Measurements from ENCODE around the gene KIR2DL1.
"Not testable (repeated sequence)": the region's sequence is repeated elsewhere in the genome, so short reads cannot be mapped to it uniquely, and the experiment has no call there.

Gene KIR2DL1

DNA sequence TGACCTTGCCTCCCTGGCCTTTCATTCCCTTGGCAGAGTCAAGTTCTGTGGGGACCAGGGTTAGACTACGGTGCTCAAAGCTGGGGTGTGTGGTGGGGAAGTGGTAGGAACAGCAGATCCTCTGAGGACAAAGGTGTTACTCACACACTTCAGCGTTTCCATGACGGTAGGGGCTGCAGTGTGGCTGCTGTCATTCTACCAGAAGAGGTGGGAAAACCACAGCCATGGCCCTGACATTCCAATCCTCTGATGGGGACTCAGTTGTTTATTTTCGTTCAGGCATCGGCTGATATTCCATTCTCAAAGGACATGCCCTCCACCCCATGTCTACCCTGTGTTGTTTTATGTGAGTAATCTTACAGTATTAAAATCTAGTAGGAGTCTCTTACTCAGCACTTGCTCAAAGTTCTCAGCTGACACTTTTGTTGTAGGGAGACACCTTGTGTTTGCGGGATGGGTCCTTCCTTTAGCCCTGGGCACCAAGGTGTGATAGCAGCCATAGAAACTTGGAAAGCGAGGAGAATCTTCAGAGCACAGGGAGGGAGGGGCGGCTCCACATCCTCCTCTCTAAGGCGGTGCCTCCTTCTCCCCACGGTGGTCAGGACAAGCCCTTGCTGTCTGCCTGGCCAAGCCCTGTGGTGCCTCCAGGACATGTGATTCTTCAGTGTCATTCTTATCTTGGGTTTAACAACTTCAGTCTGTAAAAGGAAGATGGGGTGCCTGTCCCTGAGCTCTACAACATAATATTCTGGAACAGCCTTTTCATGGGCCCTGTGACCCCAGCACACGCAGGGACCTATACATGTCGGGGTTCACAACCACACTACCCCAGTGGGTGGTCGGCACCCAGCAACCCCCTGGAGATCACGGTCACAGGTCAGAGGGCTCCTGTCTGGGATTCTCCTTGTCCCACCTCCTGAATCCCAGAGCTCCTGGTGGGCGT lies 1.7 kb downstream of the KIR2DL1 start:
- DNase-seq (ENCODE audit: low read depth in 2 of 2), result not testable (repeated sequence)

- not testable (repeated sequence) for DNase-seq (ENCODE audit: low read depth in 2 of 2)
Measured at GRCh38 chr19:54772666-54773065, 3.1 kb downstream of the KIR2DL1 start.

DNA sequence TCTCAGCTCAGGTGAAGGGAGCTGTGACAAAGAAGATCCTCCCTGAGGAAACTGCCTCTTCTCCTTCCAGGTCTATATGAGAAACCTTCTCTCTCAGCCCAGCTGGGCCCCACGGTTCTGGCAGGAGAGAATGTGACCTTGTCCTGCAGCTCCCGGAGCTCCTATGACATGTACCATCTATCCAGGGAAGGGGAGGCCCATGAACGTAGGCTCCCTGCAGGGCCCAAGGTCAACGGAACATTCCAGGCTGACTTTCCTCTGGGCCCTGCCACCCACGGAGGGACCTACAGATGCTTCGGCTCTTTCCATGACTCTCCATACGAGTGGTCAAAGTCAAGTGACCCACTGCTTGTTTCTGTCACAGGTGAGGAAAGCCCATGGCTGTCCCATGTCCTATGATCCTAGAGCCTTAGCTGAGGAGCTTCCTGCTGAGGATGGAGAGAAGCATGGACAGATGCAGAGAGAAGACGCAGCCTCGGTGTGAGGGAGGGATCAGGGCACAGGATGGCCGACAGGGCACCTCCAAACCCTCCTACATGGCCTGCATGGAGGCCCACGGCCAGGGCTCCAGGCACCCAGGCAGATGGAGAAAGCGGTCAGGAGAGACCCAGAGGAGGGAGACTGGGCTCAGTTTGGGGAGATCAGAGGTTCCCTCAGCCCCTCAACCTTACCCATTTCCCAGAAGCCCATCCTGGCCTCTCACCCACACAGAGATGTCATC lies 5.7 kb downstream of the KIR2DL1 start:
- DNase-seq (ENCODE audit: low read depth in 2 of 2), result not testable (repeated sequence)

GRCh38 chr19:54775830-54776229 lies 6.2 kb downstream of the KIR2DL1 start:
- DNase-seq (ENCODE audit: low read depth in 2 of 2), result not testable (repeated sequence)

- DNase-seq (ENCODE audit: low read depth in 2 of 2), result not testable (repeated sequence)
Measured at GRCh38 chr19:54777851-54778250, 8.3 kb downstream of the KIR2DL1 start.

GRCh38 chr19:54778896-54779295 lies 9.3 kb downstream of the KIR2DL1 start:
- DNase-seq (ENCODE audit: low read depth in 2 of 2), result not testable (repeated sequence)

DNA sequence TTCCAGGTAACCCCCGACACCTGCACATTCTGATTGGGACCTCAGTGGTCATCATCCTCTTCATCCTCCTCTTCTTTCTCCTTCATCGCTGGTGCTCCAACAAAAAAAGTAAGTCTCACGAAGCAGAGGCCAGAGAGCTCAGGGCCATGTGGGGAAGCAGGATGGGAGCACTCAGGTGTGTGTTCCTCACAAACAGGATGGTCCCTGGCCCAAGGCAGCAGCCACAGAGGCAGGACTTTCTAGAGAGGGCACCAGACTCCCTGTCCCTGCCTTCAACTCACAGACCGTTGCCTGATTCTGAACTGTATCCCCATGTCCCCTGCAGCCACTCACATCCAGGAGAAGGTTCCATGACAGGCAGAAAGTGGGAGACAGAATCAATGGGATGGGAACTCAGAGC lies 13.3 kb downstream of the KIR2DL1 start:
- DNase-seq (ENCODE audit: low read depth in 2 of 2), result not testable (repeated sequence)

DNA sequence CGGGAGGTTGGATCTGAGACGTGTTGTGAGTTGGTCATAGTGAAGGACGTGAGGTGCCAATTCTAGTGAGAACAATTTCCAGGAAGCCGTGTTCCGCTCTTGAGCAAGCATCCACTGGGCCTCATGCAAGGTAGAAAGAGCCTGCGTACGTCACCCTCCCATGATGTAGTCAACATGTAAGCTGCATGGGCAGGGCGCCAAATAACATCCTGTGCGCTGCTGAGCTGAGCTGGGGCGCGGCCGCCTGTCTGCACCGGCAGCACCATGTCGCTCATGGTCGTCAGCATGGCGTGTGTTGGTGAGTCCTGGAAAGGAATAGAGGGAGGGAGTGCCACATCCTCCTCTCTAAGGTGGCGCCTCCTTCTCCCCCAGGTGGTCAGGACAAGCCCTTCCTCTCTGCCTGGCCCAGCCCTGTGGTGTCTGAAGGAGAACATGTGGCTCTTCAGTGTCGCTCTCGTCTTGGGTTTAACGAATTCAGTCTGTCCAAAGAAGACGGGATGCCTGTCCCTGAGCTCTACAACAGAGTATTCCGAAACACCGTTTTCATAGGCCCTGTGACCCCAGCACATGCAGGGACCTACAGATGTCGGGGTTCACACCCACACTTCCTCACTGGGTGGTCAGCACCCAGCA lies 16.6 kb downstream of the KIR2DL1 start:
- not testable (repeated sequence) for DNase-seq (ENCODE audit: low read depth in 2 of 2)

- not testable (repeated sequence) for DNase-seq (ENCODE audit: low read depth in 2 of 2)
Measured at GRCh38 chr19:54788154-54788553, 18.6 kb downstream of the KIR2DL1 start.

DNA sequence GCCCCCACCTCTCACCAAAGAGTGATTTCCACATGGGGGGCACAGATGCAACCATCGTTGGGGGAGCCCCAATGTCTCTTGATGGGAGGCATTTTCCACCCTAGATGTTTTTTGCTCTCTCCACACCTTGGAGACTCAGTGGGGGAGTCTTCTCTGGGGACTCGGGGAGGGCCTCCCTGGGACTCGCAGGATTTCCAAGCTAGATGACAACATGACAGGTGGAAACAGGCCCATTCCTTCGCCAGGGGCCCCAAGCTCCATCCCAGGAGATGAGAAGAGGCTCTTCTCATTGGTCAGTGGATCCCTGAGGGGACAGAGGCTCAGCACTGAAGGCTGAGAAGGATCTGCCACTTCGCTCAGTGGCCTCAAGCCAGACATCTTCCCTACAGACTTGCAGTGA lies 21.1 kb downstream of the KIR2DL1 start:
- DNase-seq (ENCODE audit: low read depth in 2 of 2), result no peak

- DNase-seq (ENCODE audit: low read depth in 2 of 2), result no peak
Measured at GRCh38 chr19:54791476-54791875, 21.9 kb downstream of the KIR2DL1 start.

- no peak for DNase-seq (ENCODE audit: low read depth in 2 of 2)
Measured at GRCh38 chr19:54792814-54793213, 23.2 kb downstream of the KIR2DL1 start.

DNA sequence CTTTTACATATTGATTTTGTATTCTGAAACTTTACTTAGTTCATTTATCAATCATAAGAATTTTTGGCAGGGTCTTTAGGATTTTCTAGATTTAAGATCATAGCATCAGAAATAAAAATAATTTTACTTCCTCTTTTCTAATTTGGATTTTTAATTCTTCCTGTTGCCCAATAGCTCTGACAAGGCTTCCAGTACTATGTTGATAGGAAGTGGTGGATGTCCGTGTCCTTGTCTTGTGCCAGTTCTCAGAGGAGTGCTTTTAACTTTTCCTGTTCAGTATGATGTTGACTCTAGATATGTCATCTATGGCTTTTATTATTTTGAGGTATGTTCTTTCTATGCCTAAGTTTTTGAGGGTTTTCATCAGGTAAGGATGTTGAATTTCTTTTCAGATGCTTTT lies 26.2 kb downstream of the KIR2DL1 start:
- no peak for DNase-seq (ENCODE audit: low read depth in 2 of 2)

DNA sequence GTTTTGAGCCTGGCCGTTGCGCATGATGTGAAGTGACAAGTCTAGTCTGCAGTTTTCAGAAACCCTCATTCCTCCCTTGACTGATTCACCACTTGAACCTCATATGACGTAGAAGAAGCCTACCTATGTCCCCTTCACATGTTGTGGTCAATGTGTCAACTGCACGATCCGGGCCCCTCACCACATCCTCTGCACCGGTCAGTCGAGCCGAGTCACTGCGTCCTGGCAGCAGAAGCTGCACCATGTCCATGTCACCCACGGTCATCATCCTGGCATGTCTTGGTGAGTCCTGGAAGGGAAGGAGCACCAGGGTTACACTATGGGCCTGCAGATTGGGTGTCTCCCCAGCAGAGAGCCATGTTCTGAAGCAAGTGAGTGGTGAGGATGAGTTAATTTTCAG lies 33.8 kb downstream of the KIR2DL1 start, which contains the start of gene KIR2DL4:
Gene KIR2DL4 (plus strand): TSS at position 201 of the 400 bp plus-strand sequence. CDS start 42 bp downstream, at position 243.
- no peak for DNase-seq (ENCODE audit: low read depth in 2 of 2)

DNA sequence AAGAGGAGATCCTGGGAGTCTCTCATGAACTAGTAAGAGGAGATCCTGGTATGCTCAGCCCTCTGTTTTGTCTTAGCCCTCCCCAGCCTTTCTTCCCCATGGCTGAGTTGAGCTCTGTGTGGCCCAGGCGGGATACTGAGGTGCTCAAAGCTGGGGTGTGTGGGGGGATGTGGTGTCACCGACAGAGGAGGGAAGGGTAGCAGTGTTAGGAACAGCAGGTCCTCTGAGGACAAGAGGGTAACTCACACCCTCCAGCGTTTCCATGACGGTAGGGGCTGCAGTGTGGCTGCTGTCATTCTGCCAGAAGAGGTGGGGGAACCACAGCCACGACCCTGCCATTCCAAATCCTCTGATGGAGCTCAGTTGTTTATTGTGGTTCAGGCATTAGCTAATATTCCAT lies 34.5 kb downstream of the KIR2DL1 start:
- DNase-seq (ENCODE audit: low read depth in 2 of 2), result no peak

DNA sequence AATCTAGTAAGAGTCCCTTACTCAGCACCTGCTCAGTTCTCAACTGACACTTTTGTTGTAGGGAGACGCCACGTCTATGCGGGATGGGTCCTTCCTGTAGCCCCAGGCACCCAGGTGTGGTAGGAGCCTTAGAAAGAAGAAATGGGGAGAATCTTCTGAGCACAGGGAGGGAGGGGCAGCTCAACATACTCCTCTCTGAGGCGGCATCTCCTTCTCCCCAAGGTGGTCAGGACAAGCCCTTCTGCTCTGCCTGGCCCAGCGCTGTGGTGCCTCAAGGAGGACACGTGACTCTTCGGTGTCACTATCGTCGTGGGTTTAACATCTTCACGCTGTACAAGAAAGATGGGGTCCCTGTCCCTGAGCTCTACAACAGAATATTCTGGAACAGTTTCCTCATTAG lies 35.0 kb downstream of the KIR2DL1 start:
- no peak for DNase-seq (ENCODE audit: low read depth in 2 of 2)

DNA sequence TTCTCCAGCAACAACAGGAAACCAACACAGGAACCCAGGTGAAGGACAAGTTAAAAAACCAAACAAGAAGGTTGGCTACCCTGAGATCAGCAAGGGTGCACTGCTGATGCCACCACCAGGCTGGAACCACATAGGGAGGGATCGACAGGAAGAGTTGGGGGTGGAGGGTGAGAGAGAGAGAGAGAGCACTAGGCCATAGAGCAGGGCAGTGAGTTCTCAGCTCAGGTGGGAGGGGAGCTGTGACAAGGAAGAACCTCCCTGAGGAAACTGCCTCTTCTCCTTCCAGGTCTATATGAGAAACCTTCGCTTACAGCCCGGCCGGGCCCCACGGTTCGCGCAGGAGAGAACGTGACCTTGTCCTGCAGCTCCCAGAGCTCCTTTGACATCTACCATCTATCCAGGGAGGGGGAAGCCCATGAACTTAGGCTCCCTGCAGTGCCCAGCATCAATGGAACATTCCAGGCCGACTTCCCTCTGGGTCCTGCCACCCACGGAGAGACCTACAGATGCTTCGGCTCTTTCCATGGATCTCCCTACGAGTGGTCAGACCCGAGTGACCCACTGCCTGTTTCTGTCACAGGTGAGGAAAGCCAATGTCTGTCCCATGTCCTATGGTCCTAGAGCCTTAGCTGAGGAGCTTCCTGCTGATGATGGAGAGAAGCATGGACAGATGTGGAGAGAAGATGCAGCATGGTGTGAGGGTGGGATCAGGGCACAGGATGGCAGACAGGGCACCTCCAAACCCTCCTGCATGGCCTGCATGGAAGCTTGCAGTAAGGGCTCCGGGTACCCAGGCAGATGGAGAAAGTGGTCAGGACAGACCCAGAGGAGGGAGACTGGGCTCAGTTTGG lies 36.3 kb downstream of the KIR2DL1 start:
- DNase-seq (ENCODE audit: low read depth in 2 of 2), result no peak

- no peak for DNase-seq (ENCODE audit: low read depth in 2 of 2)
Measured at GRCh38 chr19:54806516-54806838, 36.9 kb downstream of the KIR2DL1 start.

DNA sequence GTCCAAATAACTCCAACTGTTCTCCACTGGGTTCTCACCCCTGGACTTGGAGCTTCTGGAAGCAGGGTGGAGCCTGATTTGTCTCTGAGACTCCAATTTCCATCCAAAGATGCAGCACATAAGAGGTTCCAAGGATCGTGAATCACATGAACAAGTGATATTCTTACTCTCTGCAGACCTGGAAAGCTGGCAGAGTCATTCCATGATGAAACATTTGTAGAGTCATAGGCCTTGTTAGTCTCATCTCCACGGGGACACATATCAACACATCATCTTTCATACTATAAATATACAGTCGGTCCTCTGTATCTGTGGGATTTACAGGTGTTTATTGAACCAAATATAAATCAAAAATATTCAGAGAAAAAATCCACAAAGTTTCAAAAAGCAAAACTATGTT lies 45.0 kb downstream of the KIR2DL1 start:
- not testable (repeated sequence) for DNase-seq (ENCODE audit: low read depth in 2 of 2)

GRCh38 chr19:54816251-54816650 lies 46.7 kb downstream of the KIR2DL1 start, which contains the start of gene KIR3DL1:
TSS of gene KIR3DL1 (plus strand) at chr19:54816468.
- DNase-seq (ENCODE audit: low read depth in 2 of 2), result not testable (repeated sequence)
